ENCODE measurements around the gene UTP14C.

UTP14C gene

GRCh38 chr13:51988988-51989618 lies 35.4 kb upstream of the UTP14C start:
- H3K4me2 ChIP-seq (ENCODE audit: low read length): no peak overlapping the region
- no peak overlapping the region for H3K27ac ChIP-seq
- H3K4me1 ChIP-seq: no peaks in the 10 kb centered on the region
- no peaks in the 10 kb centered on the region for H3K9me3 ChIP-seq (ENCODE audit: control insufficient read depth, low read length)
- H3K9ac ChIP-seq: no peak overlapping the region
- TF ChIP-seq, protein P1, sequence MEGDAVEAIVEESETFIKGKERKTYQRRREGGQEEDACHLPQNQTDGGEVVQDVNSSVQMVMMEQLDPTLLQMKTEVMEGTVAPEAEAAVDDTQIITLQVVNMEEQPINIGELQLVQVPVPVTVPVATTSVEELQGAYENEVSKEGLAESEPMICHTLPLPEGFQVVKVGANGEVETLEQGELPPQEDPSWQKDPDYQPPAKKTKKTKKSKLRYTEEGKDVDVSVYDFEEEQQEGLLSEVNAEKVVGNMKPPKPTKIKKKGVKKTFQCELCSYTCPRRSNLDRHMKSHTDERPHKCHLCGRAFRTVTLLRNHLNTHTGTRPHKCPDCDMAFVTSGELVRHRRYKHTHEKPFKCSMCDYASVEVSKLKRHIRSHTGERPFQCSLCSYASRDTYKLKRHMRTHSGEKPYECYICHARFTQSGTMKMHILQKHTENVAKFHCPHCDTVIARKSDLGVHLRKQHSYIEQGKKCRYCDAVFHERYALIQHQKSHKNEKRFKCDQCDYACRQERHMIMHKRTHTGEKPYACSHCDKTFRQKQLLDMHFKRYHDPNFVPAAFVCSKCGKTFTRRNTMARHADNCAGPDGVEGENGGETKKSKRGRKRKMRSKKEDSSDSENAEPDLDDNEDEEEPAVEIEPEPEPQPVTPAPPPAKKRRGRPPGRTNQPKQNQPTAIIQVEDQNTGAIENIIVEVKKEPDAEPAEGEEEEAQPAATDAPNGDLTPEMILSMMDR (IDR thresholded peaks at IDR 0.05): no peak
- H3K36me3 ChIP-seq (ENCODE audit: control insufficient read depth, insufficient read depth, low read length): no peaks in the 10 kb centered on the region
- no peak overlapping the region for H3K4me3 ChIP-seq (ENCODE audit: low read depth, low read length)
- no peaks in the 10 kb centered on the region for H3K79me2 ChIP-seq
- no peak overlapping the region for H2AFZ ChIP-seq
- no peaks in the 10 kb centered on the region for H3K27me3 ChIP-seq (ENCODE audit: control insufficient read depth, insufficient read depth, low read length)

DNA sequence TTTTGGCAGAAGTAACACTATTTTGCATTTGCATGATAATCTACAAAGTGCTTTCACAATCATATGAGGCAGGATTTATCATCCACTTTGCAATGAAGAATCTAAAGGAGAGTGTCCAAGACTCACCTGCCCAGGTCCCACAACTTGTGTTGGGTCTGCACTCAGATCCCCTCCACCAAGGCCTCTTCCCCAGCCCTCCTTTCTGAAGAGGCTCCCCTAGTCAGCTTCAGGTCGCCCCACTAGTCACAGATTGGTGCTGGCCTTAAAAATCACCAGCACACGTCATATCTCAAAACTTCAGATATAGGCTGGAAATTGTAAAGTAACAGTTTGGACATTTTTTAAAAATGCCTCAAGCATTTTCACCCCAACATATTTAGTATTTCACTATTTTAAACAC lies 30.8 kb upstream of the UTP14C start:
- no peaks in the 10 kb centered on the region for H3K36me3 ChIP-seq (ENCODE audit: control insufficient read depth, insufficient read depth, low read length)
- no peak overlapping the region for H2AFZ ChIP-seq
- H3K9me3 ChIP-seq (ENCODE audit: control insufficient read depth, low read length): no peaks in the 10 kb centered on the region
- peaks cover 14% of the 10 kb centered on the region for H3K4me1 ChIP-seq
- TF ChIP-seq, protein P1 (IDR thresholded peaks at IDR 0.05): no peak
- H3K79me2 ChIP-seq: no peaks in the 10 kb centered on the region
- H3K4me2 ChIP-seq (ENCODE audit: low read length): no peak overlapping the region
- H3K27me3 ChIP-seq (ENCODE audit: control insufficient read depth, insufficient read depth, low read length): no peaks in the 10 kb centered on the region
- H3K4me3 ChIP-seq (ENCODE audit: low read depth, low read length): no peak overlapping the region
- H3K9ac ChIP-seq: no peak overlapping the region
- H3K27ac ChIP-seq: no peak overlapping the region

- H2AFZ ChIP-seq: peak overlapping the region; percentile 70
- peak overlapping the region; percentile 67 for H3K27ac ChIP-seq
Measured at GRCh38 chr13:51995677-51996551, 28.6 kb upstream of the UTP14C start.

DNA sequence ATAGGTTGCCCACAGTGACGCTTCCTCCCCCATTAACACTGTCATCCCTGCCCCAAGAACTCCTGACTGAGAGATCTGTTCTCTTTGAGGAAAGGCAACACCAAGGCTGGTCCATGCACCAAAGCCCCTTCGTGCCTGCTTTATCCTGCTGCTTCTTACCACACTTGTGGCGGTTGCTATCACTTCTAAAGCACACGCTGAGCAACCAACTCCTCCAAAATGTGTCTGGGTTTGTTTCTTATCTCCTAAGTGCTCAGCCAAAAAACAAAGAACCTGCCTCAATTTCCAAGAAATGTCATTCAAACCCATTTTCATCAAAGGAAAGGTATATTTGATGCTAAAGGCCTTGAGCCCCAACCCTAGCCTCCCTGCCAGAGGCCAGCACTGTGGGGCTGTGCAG lies 27.9 kb upstream of the UTP14C start:
- H3K9me3 ChIP-seq (ENCODE audit: control insufficient read depth, low read length): no peaks in the 10 kb centered on the region
- no peak overlapping the region for H2AFZ ChIP-seq
- no peak overlapping the region for H3K27ac ChIP-seq
- H3K4me2 ChIP-seq (ENCODE audit: low read length): no peak overlapping the region
- TF ChIP-seq, protein P1 (IDR thresholded peaks at IDR 0.05): no peak
- H3K79me2 ChIP-seq: no peaks in the 10 kb centered on the region
- no peaks in the 10 kb centered on the region for H3K36me3 ChIP-seq (ENCODE audit: control insufficient read depth, insufficient read depth, low read length)
- peaks cover 23% of the 10 kb centered on the region for H3K4me1 ChIP-seq
- no peak overlapping the region for H3K9ac ChIP-seq
- no peaks in the 10 kb centered on the region for H3K27me3 ChIP-seq (ENCODE audit: control insufficient read depth, insufficient read depth, low read length)
- no peak overlapping the region for H3K4me3 ChIP-seq (ENCODE audit: low read depth, low read length)

More at GRCh38 chr13:51995677-51996551, 28.6 kb upstream of the UTP14C start:
- Histone ChIP-seq H3K27me3 (ENCODE audit: control insufficient read depth, insufficient read depth, low read length) (no peaks in the 10 kb centered on the region), H3K79me2 (no peaks in the 10 kb centered on the region), H3K36me3 (ENCODE audit: control insufficient read depth, insufficient read depth, low read length) (no peaks in the 10 kb centered on the region), H3K9me3 (ENCODE audit: control insufficient read depth, low read length) (no peaks in the 10 kb centered on the region), H3K9ac (no peak overlapping the region), H3K4me2 (ENCODE audit: low read length) (no peak overlapping the region), H3K4me3 (ENCODE audit: low read depth, low read length) (no peak overlapping the region), H3K4me1 (peaks cover 23% of the 10 kb centered on the region)
- TF ChIP-seq, protein P1 (IDR thresholded peaks at IDR 0.05): no peak

Data from parathyroid adenoma (tissue), 2 donors.